Measurements from ENCODE around the gene CADPS. TPM values are rescaled to one million over a fixed set of nuclear protein-coding genes. Genes with fewer than 3 reads are reported as not detected.
A peak's percentile ranks its signal among the peaks of the same experiment; 100 is the strongest.

CADPS gene
- total RNA-seq: 10 to 100 TPM in 1 of 4 donors, under 1 TPM in 1, not detected in 2; 0.82 to 13.2 TPM

DNA sequence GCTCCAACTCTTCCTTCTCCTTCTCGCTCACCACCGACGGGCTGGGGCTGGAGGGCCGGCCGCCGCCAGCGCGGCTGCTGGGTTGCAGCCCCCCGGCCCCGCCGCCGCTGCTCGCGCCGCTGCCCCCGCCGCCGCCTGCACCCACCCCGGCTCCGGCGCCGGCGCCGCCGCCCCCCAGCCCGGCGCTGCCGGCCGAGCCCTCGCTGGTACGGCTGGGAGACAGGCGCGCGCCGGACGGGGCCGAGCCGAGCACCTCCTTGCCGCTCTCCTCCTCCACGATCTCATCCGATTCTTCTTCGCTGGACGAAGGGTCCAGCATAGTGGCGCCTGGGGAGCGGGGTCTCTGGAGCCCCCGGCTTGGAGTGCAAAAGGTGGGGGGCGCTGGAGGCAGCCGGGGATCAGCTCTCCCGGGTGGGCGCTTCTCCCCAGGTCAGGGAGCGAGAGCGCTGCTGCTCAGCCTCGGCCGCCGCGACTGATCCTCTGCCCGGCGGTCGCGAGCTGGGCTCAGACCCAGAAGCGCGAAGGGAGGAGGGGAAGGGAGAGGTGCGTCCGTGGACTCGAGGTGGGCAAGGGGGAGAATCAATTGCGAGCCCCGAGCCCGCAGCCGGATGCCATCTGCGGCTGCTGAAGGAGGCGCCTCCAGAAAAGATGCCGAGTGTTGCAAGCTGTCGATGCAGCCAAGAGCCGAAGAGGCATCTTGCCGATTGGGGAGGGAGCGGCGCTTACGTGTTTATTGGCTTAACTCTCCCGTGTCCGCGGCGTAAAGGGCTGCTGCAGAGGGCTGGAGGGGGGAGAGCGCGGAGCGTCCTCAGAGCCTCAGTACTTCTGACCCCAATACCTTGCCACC, at the start of gene CADPS:
CADPS (minus strand) TSS at position 706 of the 847 bp plus-strand sequence; CDS start at position 319, 387 bp downstream.
- Histone ChIP-seq H3K4me3 (peak within 1 kb of the TSS; percentile 1 to 34), H3K36me3 (no peaks in the 10 kb centered on the region), H3K27me3 (peaks cover 0 to 24% of the 10 kb centered on the region in 2 donors), H3K9me3 (no peaks in the 10 kb centered on the region), H3K4me1 (peaks cover 0 to 14% of the 10 kb centered on the region in 2 donors), H3K27ac (no peak within 1 kb of the TSS)
- intact Hi-C loops (cut with DNase I; ENCODE audit: low total_unique reads): no loop called here
- TF ChIP-seq, protein P1, sequence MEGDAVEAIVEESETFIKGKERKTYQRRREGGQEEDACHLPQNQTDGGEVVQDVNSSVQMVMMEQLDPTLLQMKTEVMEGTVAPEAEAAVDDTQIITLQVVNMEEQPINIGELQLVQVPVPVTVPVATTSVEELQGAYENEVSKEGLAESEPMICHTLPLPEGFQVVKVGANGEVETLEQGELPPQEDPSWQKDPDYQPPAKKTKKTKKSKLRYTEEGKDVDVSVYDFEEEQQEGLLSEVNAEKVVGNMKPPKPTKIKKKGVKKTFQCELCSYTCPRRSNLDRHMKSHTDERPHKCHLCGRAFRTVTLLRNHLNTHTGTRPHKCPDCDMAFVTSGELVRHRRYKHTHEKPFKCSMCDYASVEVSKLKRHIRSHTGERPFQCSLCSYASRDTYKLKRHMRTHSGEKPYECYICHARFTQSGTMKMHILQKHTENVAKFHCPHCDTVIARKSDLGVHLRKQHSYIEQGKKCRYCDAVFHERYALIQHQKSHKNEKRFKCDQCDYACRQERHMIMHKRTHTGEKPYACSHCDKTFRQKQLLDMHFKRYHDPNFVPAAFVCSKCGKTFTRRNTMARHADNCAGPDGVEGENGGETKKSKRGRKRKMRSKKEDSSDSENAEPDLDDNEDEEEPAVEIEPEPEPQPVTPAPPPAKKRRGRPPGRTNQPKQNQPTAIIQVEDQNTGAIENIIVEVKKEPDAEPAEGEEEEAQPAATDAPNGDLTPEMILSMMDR (IDR thresholded peaks at IDR 0.05): no peak
- TF ChIP-seq POLR2A (IDR thresholded peaks at IDR 0.05): no peak
- DNase-seq: no peak

DNA sequence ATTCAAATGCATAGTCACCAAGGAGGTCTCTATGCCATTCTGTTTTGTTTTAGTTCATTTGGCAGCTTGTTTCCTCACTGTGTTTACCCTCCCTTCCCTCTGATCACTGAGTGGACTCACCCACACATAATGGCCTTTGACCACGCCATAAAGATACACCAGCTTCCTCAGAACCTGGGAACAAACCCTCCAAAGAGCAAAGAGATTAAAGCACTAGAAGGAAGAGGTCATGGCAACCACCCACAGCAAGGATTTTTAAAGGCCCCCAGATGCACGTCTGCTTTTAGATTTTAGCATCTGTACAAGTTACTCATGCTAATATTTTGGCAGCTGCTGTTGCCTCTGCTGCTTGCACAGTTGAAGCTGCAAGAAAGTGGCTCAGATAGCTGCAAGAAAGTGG, 47.9 kb upstream of the CADPS start:
- Histone ChIP-seq H3K9me3 (no peaks in the 10 kb centered on the region), H3K27me3 (no peaks in the 10 kb centered on the region), H3K4me3 (no peak overlapping the region), H3K4me1 (no peaks in the 10 kb centered on the region), H3K36me3 (no peaks in the 10 kb centered on the region), H3K27ac (no peak overlapping the region)
- no peak for DNase-seq
- TF ChIP-seq POLR2A (IDR thresholded peaks at IDR 0.05): no peak
- TF ChIP-seq, protein P1 (IDR thresholded peaks at IDR 0.05): no peak
- intact Hi-C loops (cut with DNase I; ENCODE audit: low total_unique reads): no loop called here

DNA sequence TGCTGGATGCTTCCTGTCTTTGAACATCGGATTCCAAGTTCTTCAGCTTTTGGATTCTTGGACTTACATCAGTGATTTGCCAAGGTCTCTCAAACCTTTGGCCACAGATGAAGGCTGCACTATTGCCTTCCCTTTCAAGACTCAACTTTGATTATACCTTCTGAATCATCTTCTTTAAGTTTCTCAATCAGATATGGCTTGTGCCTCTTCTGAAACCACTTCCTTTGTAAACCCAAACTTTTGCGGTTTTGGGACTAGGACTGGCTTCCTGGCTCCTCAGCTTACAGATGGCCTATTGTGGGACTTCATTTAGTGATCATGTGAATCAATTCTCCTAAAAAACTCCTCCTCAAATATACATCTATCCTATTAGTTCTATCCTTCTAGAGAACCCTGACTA, 47.1 kb upstream of the CADPS start:
- Histone ChIP-seq H3K27me3 (no peaks in the 10 kb centered on the region), H3K4me1 (no peaks in the 10 kb centered on the region), H3K9me3 (no peaks in the 10 kb centered on the region), H3K36me3 (no peaks in the 10 kb centered on the region), H3K4me3 (no peak overlapping the region), H3K27ac (no peak overlapping the region)
- DNase-seq: no peak
- TF ChIP-seq POLR2A (IDR thresholded peaks at IDR 0.05): no peak
- TF ChIP-seq, protein P1 (IDR thresholded peaks at IDR 0.05): no peak
- intact Hi-C loops (cut with DNase I; ENCODE audit: low total_unique reads): no loop called here

DNA sequence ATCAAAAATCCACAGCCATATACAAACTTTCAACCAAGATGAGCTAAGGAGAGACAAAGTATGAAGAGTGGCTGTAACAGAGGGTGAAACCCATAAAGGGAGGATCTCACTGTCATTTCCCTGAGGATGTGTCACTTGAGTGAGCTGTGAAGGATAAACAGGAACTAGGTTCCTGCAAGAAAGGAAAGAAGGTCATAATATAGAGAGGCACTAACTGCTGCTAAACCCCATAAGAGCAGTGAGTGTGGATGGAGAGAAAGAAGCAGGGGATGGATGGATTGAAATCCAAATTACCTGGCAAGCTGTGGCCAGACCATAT, 45.2 kb upstream of the CADPS start:
- Histone ChIP-seq H3K27me3 (no peaks in the 10 kb centered on the region), H3K4me3 (no peak overlapping the region), H3K4me1 (no peaks in the 10 kb centered on the region), H3K9me3 (no peaks in the 10 kb centered on the region), H3K27ac (no peak overlapping the region), H3K36me3 (no peaks in the 10 kb centered on the region)
- DNase-seq: no peak
- TF ChIP-seq POLR2A (IDR thresholded peaks at IDR 0.05): no peak
- TF ChIP-seq, protein P1 (IDR thresholded peaks at IDR 0.05): no peak
- intact Hi-C loops (cut with DNase I; ENCODE audit: low total_unique reads): no loop called here

DNA sequence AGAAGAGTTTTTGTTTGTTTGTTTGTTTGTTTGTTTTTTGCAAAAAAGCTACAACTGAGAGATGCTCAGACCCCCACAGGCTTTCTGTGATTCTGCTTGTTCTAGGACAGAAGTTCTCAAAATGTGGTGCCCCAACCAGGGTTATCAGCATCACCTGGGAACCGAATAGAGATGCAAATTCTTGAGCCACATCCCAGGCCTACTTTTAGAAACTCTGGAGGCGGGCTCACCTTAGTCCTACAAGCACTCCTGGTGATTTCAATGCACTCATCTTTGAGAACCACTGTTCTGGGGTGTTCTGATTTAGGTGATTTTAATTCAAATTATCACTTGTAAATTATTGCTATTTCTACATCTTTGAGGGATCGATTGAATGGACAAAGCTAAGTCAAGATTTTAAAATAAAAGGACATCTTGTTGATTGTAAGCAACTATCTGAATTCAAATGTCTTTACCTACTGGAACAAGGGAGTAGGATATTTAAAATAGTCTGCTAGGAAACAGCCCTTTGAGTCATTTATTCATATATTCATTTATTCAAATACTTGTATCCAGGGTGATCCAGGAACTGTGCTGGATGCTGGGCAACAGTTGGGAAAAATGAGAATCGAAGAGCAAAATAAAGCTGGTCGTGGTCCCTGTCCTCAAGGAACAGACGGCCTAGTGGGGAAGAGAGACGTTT, 44.7 kb upstream of the CADPS start:
- intact Hi-C loops (cut with DNase I; ENCODE audit: low total_unique reads): no loop called here
- no peak for TF ChIP-seq POLR2A (IDR thresholded peaks at IDR 0.05)
- TF ChIP-seq, protein P1 (IDR thresholded peaks at IDR 0.05): no peak
- H3K36me3 ChIP-seq: no peaks in the 10 kb centered on the region
- H3K4me3 ChIP-seq: no peak overlapping the region
- no peaks in the 10 kb centered on the region for H3K4me1 ChIP-seq
- no peak overlapping the region for H3K27ac ChIP-seq
- no peak for DNase-seq
- no peaks in the 10 kb centered on the region for H3K9me3 ChIP-seq
- H3K27me3 ChIP-seq: no peaks in the 10 kb centered on the region
